Type B pancreatic cell (in vitro differentiated cells): ENCODE measurements around the gene CPA3. TPM values are rescaled to one million over a fixed set of nuclear protein-coding genes. Genes with fewer than 3 reads are reported as not detected.

Experiments
- DNase-seq: peaks from one replicate; pipeline ENCODE4 v3.0.0; 2021; ENCODE audit warnings: mixed read lengths; ENCODE audit not compliant: unreplicated experiment; ENCODE audit errors: extremely low spot score
- H3K27ac Mint-ChIP-seq: 2 replicates; pipeline ENCODE4 v1.8.0; 2021; ENCODE audit warnings: mild to moderate bottlenecking, mixed read lengths
- H3K27me3 Mint-ChIP-seq: 2 replicates; pipeline ENCODE4 v1.8.0; 2021; ENCODE audit warnings: mixed read lengths
- H3K36me3 Mint-ChIP-seq: 2 replicates; pipeline ENCODE4 v1.8.0; 2021; ENCODE audit warnings: mixed read lengths
- H3K4me1 Mint-ChIP-seq: one replicate; pipeline ENCODE4 v1.8.0; 2021; ENCODE audit warnings: mixed read lengths; ENCODE audit not compliant: unreplicated experiment
- H3K4me3 Mint-ChIP-seq: 2 replicates; pipeline ENCODE4 v1.8.0; 2021; ENCODE audit warnings: mild to moderate bottlenecking, mixed read lengths
- H3K9me3 Mint-ChIP-seq: 2 replicates; pipeline ENCODE4 v1.8.0; 2021; ENCODE audit warnings: mixed read lengths
- CTCF ChIP-seq: fragments of 200-600 bp; sonication (generic); conservative IDR thresholded peaks from 2 replicates; pipeline ENCODE4 v1.5.0; 2021; ENCODE audit warnings: antibody characterized with exemption, mild to moderate bottlenecking
- total RNA-seq: library from RNA; stranded (reverse); gene quantifications from 2 replicates; pipeline ENCODE4 v1.2.1, GENCODE V29; 2021; ENCODE audit warnings: low replicate concordance

Gene CPA3
- total RNA-seq, 1 donor from 2014 or later = not detected

- Mint-ChIP-seq H3K4me3 (no peak overlapping the region), H3K36me3 (no peaks in the 10 kb centered on the region), H3K4me1 (no peaks in the 10 kb centered on the region), H3K27me3 (peaks cover 10% of the 10 kb centered on the region), H3K9me3 (peaks cover 5% of the 10 kb centered on the region), H3K27ac (no peak overlapping the region)
- no peak for DNase-seq
- no peak for TF ChIP-seq CTCF
Observed at GRCh38 chr3:148852271-148852992, 12.7 kb upstream of the CPA3 start.

GRCh38 chr3:148853076-148853475 is 12.0 kb upstream of the CPA3 start:
- Mint-ChIP-seq H3K4me1 (no peaks in the 10 kb centered on the region), H3K4me3 (no peak overlapping the region), H3K36me3 (no peaks in the 10 kb centered on the region), H3K27ac (no peak overlapping the region), H3K27me3 (peaks cover 10% of the 10 kb centered on the region), H3K9me3 (peaks cover 5% of the 10 kb centered on the region)
- DNase-seq = no peak
- TF ChIP-seq CTCF = no peak

- no peak overlapping the region for H3K27ac Mint-ChIP-seq
- no peak overlapping the region for H3K4me3 Mint-ChIP-seq
- no peak for TF ChIP-seq CTCF
Observed at GRCh38 chr3:148854061-148854460, 11.0 kb upstream of the CPA3 start.

GRCh38 chr3:148856384-148856783 is 8.7 kb upstream of the CPA3 start:
- H3K27me3 Mint-ChIP-seq = peaks cover 10% of the 10 kb centered on the region
- H3K4me3 Mint-ChIP-seq = no peak overlapping the region
- no peaks in the 10 kb centered on the region for H3K36me3 Mint-ChIP-seq
- TF ChIP-seq CTCF = no peak
- DNase-seq = no peak
- peaks cover 5% of the 10 kb centered on the region for H3K9me3 Mint-ChIP-seq
- no peaks in the 10 kb centered on the region for H3K4me1 Mint-ChIP-seq
- no peak overlapping the region for H3K27ac Mint-ChIP-seq

More at GRCh38 chr3:148854061-148854460, 11.0 kb upstream of the CPA3 start:
- DNase-seq = no peak
- Mint-ChIP-seq H3K4me1 (no peaks in the 10 kb centered on the region), H3K9me3 (peaks cover 5% of the 10 kb centered on the region), H3K27me3 (peaks cover 10% of the 10 kb centered on the region), H3K36me3 (no peaks in the 10 kb centered on the region)

GRCh38 chr3:148857316-148857715 is 7.8 kb upstream of the CPA3 start:
- Mint-ChIP-seq H3K36me3 (no peaks in the 10 kb centered on the region), H3K27me3 (peaks cover 7% of the 10 kb centered on the region), H3K9me3 (peaks cover 5% of the 10 kb centered on the region), H3K4me3 (no peak overlapping the region), H3K27ac (no peak overlapping the region), H3K4me1 (no peaks in the 10 kb centered on the region)
- DNase-seq = no peak
- no peak for TF ChIP-seq CTCF
